CD4-positive, alpha-beta T cell treated with Interferon alpha-2 for 1 hour (primary cell): ENCODE data around the gene DHRS11.
A peak's percentile ranks its signal among the peaks of the same experiment; 100 is the strongest.

ENCODE experiments used
- DNase-seq, 2 donors: peaks; one replicate each; pipeline ENCODE4 v3.0.0-alpha.2; 2020 to 2022

Gene DHRS11

DNA sequence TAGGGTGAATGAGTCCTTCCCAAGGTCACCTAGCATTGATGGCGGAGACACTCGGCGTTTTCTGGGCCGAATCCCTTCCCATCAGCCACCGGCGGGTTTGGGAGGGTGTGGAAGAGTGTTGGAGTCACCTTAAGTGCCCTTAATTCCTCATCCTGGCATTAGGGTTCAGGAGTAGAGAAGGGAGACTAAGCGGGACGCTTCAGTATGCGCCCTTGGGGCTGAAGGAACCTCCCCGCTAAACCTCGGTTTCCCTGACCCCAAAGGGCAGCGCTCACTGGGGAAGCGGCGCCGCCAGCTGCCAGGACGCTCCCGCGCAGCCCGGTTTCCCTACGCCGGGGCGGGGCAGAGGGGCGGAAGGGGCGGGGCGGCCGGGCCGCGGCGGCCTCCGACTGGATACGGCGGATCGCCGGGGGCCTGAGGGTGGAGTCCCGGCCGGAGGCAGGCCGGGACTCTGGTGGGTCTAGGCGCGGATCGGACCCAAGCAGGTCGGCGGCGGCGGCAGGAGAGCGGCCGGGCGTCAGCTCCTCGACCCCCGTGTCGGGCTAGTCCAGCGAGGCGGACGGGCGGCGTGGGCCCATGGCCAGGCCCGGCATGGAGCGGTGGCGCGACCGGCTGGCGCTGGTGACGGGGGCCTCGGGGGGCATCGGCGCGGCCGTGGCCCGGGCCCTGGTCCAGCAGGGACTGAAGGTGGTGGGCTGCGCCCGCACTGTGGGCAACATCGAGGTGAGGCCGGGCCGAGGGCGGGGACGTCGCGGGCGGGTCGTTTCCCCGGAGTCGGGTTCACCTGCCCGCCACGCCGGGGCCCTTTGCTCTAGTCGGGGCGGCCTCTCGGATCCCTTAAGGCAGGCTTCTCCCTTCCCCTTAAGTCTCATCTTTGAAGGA, at the start of gene DHRS11:
Gene DHRS11 (plus strand): TSS at position 446 of the 882 bp plus-strand sequence. CDS start 131 bp downstream, at position 577.
- DNase-seq, result peak; percentile 60 to 80

GRCh38 chr17:36542755-36543154, 48.9 kb upstream of the DHRS11 start:
- no peak for DNase-seq

DNA sequence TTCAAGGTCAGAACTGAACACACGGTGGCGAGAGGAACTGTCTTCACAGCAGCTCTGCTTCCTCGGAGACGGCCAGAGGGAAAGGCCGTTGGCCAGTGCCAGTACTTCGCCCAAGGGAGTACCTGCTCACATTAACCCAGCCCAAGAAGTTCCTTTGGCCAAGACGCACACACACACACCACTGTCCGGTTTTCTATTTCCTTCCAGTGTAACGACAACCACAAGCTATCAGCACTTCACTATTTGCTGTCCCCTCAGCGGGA, 47.7 kb upstream of the DHRS11 start:
- DNase-seq, result peak; percentile 27 to 40

DNA sequence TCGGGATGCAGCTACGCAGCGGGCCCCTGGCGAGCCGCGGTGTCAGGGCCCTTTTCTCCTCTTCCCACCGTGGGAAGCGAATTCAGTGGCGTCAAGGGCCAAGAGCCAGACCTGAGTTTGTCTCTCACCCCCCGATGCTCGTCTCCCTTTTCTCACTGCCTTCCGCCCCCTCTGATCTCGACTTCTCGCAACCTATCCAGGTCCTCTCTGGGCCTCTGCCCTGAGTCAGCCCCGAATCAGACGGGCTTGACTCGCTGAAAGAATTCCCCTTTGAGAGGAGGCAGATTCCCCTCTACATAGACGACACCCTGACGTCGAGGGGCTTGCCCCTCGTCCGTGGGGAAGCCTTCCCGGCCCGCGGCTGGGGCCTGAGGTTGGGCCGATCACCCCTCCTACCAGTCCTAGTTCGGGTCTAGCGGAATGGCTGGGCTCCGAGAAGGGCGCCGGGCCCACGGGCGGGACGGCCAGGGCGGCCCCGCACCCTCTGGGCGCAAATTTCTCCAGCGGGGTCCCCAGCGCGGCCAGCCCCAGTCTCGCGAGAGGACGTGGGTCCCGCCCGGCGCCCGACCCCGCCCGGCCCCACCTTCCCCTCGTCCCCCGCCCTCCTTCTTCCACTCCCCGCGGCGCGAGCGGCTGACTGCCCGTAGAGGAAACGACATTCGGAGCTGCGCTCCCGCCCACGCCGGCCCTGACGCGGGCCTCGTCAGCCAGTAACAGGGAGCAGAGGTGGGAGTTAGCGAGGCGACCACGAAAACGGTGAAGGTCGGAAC, 47.2 kb upstream of the DHRS11 start, which contains the start of gene GGNBP2:
Gene GGNBP2 (plus strand): TSS at position 613 of the 770 bp plus-strand sequence. CDS start 806 bp downstream, outside the sequence.
- peak; percentile 93 for DNase-seq

- no peak for DNase-seq
Measured at GRCh38 chr17:36545077-36545464, 46.6 kb upstream of the DHRS11 start.

DNA sequence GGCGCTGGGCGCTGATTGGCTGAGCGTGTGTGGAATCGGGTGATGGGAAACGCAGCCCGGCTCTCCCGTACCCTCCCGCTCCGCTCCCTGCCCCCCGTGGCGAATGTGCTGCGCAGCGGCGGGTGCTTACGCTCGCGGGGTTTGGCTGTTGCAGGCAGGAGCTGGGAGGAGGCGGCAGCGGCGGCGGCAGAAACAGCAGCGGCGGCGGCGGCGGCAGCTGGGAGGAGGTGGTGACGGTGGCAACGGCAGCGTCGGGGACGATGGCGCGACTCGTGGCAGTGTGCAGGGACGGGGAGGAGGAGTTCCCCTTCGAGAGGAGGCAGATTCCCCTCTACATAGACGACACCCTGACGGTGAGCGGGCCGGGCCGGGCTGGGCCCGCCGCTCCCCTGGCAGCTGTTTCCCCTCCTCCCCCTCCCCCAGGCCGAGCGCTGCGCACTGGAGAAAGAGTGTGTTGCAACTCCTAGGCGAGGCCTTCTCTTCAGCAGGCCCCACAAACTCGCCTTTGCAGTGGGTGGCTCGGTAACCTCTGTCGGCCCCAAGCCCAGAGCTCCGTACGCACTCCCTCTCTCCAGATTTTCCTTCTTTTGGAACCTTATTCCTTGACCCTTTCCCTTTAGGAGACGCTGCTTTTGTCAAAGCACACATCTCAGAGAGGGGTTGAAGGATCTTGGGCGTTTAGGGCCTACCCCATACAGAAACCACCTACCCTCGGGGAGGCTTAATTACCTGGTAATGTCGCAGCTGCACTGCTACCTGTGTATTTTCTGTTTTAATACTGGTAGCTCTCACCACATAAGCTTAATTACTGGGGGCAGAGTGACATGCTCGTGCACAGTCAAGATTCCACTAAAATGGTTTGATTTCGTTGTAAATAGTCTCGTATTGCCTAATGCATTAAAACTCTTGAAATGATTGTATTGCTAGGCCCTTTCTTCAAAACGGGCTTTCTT, 45.9 kb upstream of the DHRS11 start:
- peak; percentile 97 to 98 for DNase-seq

- peak in 1 of 2 donors; percentile 26 for DNase-seq
Measured at GRCh38 chr17:36546418-36547093, 45.1 kb upstream of the DHRS11 start.

GRCh38 chr17:36547776-36548175, 43.9 kb upstream of the DHRS11 start:
- no peak for DNase-seq

DNA sequence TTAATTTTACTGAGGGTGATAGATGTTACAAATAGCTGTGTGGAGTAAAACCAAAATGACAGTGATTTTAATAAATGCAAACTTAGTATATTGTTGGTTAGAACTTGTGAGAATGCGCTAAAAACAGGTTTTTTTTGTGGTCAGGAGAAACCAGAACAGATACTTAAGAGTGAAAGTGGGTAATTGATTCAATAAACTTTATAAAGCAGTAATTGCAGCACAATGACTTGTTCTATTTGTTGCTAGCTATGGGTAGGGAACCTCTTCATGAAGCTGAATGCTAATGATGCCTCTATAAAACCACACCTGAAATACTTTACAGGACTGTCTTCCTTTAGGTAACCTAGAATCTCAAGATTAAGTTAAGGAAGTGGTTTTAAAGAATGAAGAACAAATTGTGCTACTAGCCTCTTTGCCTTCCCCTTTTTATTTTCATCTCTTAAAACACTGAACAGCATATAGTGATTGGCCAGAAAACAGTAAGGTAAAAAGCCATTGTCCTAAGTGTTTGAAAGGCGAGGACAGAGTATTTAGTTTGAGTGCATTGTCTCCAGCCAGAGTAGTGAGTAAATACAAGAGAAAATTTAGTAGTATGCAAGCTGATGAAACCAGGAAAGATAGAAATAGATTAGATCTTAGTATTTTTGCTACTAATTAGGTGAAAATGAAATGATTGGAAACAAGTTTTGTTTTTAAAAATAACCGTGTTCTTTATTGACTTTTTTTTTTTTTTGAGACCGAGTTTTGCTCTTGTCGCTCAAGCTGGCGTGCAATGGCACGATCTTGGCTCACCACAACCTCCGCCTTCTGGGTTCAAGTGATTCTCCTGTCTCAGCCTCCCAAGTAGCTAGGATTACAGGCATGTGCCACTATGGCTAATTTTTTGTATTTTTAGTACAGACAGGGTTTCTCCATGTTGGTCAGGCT, 40.9 kb upstream of the DHRS11 start:
- DNase-seq, result peak in 1 of 2 donors; percentile 42

GRCh38 chr17:36553459-36553858, 38.2 kb upstream of the DHRS11 start:
- no peak for DNase-seq

DNA sequence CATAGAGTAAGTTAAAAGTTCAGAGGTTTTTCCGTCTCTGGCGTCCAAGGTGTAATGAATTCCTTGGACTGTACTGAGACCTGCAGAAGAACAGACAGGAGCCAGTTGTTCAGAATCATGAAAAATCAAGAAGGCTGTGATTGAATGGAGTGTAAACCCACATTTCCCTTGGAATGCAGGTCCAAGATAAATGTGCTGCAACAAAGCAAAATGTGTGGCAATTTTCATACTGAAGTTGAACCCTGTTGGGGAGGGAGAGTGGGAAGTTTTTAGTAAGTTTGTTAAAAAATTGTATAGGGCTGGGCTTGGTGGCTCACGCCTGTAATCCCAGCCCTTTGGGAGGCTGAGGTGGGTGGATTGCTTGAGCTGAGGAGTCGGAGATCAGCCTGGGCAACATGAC, 25.6 kb upstream of the DHRS11 start:
- DNase-seq, result no peak

GRCh38 chr17:36575028-36575427, 16.7 kb upstream of the DHRS11 start:
- no peak for DNase-seq

- DNase-seq, result no peak
Measured at GRCh38 chr17:36576793-36577192, 14.9 kb upstream of the DHRS11 start.

- DNase-seq, result no peak
Measured at GRCh38 chr17:36578671-36579070, 13.0 kb upstream of the DHRS11 start.

DNA sequence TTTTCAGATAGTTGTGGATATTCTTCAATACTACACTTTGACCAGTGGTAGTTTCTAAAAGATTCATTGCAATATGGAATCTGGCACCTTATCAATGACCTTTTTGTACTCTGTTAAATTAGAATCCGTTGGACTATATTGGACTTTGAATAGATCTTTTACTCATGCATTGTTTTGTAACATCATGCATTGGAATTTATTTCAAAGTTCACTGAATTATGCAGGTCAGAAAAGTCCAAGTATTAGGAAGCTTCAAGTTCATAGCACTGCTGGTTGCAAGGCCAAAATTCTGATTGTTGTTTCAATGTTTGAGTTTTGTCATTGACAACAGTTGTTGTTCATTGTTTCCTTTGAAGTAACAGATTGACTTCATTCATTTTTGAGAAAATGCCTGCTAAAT, 7.9 kb upstream of the DHRS11 start:
- DNase-seq, result no peak

DNA sequence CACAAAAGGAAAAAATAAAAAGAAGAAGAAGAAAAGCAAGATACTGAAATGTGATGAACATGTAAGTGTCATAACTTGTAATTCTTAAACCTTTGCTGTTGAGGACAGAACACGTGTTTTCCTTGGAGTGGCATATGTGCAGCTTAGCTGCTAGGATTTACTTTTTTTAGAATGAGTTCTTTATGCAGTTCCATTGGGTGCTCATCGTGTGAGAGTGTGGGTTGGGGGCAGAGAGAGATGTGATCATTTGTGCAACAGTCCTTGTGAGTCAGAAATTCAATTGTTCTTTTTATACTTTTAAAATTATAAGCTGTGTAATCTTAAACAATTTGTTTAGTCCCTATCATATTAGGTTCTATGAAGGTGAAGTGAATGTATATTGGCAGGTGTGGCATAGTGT, 5.5 kb upstream of the DHRS11 start:
- DNase-seq, result no peak

DNA sequence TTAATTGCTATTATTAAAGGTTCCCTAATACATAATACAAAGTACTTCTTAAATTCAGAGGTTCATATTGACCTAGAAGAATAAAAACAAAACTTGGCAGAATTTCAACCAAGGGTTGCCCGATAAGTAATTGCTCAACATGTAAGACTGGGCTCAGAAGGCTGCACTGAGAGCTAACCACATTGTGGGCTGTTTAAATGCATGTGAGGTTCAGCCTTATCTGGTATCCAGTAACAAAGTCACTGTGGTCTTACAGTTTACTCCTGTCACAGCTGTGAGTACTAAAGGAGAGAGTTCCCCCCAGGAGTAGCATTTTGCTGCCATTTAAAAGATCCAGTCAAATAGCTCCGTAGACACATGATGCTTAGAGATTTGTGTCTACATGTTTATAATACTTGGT, 1.6 kb upstream of the DHRS11 start:
- no peak for DNase-seq

DNA sequence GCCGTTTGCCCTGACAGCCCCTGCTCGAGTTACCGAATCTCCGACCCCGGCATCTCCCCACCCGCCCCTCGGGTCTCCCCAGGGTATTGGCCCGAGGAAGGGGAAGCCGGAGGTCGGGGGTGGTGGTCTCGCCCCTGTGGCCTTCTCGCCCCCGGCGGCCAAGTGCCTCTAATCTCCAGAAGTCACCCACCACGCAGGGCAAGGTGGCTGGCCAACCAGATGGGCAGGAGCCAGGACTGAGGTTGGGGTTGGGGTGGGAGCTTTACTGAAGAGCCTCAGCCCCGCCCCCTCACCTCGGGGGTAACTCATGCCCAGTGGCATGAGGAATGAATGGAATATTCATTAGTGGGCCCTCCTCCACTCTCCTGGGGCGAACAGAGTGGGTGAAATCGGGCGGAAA, 637 bp downstream of the DHRS11 start:
- no peak for DNase-seq

GRCh38 chr17:36592716-36593321, 1.1 kb downstream of the DHRS11 start:
- DNase-seq, result no peak

- no peak for DNase-seq
Measured at GRCh38 chr17:36593656-36594316, 2.1 kb downstream of the DHRS11 start.
